HG02798 (cell line): Measurements from ENCODE around the gene FAM219A.
"Not testable (repeated sequence)": the region's sequence is repeated elsewhere in the genome, so short reads cannot be mapped to it uniquely, and the experiment has no call there.

Experiments
- ATAC-seq: cut with Tn5 transposase; IDR thresholded peaks from one replicate; pipeline ENCODE4 v1.9.1; 2021; ENCODE audit warnings: mild to moderate bottlenecking; ENCODE audit not compliant: unreplicated experiment, poor library complexity

The FAM219A gene

DNA sequence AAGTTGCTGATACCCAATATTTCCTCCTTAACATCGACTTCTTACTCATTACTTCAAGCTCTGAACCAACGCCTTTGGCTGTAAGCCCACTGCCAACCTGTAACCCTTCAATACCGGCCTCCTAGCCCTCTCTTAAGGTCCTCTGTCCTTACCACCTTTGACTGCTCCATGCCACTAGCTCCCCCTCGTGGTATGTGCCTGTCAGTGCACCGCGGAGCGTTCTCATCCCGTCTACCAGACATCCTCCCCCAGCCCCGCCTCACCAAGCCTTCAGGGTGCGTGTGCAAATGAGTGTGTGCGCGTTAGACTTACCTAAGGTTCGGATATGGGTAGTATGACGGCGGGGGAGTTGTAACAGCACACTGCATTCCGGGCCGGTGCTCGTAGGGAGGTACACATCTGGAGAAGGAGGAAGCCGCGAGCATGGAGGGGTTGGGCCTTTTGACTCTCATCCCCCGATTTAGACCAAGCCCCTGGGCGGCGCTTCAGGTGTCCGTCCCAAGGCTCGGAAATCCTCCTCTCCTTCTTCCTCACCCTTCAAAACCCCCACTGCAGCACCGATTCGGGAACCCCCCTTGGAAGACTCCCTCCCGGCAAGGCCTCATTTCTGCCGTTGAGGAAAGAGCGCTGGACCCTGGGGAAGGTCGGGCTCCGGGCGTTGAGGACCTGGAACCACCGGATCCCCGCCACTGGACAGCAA, 78.9 kb downstream of the FAM219A start:
- ATAC-seq, result peak; percentile 35

DNA sequence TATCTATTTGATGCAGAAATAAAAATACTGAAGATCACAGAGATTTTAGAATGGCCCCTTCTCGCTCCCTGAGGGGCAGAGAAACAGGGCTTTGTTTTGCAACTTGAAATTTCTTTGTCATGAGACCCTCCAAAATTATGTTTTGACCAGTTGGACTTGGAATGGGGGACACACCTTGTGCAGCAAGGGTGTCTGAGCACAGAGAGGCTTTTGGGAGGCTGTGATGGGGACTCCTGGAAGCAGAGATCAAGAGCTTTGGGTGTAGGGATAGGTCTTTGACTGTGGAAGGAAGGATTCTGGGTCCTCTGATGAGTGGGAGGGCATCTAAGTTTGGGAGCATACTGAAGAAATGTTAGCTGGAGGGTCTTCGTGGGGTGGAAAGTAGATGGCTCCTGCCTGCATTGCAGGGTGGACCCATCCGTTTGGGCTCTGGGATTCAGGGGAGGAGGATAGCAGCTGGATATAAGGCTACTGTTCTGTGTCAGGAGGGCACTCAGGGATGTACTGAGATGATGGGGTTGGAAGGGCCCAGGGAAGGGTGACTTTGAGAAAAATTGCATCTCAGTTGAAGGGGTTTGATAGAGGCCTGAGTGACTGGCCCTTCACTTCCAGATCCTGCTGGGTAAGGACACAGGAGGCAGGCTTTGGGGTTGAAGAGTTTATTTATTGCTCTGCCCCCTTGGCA, 79.9 kb downstream of the FAM219A start:
- ATAC-seq, result no peak

DNA sequence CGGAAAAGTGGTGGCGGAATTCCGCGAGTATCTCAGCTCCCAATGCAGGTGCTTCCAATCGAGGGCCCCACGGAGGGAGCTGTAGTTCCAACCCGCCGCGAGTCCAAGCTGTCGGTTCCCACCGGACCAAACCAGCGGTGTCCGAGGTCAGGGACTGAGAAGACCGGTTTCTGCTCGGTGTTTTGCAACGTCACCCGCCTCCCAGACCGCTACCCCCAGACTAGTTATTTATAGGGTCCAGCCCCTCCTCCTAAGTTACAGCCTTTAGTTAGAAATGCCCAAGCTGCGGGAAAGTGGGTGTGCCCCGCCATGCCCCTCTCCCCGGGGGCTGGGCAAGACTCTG, 81.0 kb downstream of the FAM219A start:
- no peak for ATAC-seq

DNA sequence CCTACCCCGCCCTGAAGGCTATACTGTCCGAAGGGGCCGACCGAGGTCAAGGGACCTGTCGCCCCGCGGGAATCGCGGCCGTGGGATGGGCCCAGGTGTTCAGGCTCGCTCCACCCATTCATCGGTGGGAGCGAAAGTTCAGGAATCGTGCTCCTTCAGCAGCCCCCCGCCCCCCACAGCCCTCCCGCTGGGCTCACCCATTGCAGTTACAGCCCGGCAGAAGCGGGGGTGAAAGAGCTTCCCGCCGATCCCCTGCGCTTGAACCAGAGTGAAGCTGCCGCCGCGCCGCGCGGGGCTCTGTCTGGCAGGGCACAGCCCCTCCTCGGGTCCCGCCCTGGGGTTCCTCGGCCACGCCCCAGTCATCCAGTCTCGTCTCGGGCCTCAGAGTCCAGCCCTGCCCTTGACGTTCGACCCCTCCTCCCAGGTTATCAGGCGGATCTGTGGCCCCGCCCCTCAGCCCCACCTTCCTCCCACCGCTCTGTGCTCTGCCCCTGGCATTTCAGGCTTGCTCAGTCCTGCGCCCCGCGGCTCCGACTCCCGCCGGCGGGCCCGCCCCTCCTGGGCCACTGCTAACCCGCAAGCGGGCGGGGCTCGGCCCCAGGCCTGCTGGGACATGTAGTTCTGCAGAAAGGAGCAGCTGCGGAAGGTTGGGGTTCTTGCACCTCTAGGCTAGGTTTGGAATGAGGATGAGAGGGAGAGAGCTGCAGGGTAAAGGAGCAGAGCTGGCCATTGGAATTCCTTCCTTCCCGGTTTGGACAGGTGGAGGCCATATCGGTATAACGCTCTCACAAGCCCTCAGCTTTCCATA, 81.6 kb downstream of the FAM219A start, which contains the start of gene MYORG:
Gene MYORG, minus strand, starts transcription at position 303 of the 808 bp plus-strand sequence. CDS start 3,955 bp downstream, outside the sequence.
- peak; percentile 89 for ATAC-seq

DNA sequence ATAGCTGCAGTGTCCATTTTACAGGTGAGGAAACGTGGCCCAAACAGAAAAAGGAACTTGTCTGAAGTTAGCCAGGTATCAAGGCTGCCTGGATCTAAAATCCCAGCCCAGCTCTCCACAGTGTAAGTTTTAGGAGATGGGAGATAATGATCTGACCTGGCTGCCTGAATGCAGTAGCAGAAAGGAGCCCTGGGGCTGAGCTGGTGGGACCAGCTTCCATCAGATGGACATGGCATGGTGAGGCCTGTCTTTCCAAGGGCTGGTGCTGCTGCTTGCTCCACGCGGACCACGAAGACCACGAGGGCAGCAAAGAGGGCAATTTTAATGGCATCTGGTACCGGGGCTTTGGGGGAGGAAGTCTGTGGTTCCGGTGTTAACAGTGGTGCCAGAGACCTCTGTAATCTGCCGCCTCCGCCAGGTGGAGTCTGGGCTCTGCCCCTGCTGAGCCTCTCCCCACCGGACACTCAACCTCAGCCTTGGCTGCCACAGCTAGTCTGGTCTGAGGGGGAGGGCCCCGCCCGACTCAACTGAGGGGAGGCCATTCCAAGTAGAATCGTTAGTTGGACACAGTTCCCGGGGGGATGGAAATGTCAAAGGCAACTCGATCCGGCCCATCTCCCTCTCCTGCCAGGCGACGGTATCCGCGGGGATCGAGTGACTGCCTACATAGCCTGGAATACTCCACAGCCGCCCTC, 82.3 kb downstream of the FAM219A start:
- no peak for ATAC-seq

DNA sequence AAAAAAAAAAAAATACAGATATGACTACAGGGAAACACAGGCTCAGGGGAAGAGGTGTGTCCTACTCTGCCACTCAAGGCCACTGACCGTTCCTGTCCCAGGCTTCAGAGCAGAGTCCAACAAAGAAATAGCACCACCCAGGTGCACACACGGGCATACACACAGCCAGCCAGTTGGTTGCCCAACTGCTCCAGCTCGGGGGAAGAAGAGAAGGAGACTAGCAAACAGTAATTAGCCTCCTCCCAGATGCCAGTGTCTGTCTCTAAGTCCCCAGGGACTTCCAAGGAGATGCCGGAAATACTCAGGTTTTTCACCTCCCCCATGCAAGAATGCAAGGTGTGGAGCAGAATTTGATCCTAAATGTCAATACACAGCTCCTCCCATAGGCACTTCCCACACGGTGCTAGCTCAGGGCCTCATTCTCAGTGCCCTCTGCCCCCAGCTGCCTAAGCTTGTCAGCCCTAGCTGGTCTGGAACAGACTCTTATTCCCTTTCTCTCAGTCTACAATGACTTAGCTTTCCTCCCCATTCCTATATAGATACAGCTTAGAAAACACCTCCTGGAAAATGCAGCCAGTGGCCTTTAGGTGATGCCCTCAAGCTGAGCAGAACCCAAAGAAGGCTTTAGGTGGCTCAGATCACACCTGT, 83.3 kb downstream of the FAM219A start:
- ATAC-seq, result no peak

DNA sequence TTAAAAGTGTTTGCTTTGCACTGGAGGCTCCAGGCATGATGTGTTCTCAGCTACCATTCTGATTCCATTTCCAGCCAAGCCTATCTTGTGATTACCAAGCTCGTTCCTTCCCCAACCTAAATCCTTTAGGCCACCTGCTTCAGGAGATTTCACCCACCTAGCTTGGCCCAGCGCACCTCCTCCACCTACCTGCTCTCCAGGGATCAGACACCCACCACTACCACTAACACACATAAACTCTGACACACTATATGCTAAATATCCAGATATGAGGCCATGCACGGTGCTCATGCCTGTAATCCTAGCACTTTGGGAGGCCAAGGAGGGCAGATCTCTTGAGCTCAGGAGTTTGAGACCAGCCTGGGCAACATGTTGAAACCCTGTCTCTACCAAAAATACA, 84.0 kb downstream of the FAM219A start:
- ATAC-seq, result no peak

DNA sequence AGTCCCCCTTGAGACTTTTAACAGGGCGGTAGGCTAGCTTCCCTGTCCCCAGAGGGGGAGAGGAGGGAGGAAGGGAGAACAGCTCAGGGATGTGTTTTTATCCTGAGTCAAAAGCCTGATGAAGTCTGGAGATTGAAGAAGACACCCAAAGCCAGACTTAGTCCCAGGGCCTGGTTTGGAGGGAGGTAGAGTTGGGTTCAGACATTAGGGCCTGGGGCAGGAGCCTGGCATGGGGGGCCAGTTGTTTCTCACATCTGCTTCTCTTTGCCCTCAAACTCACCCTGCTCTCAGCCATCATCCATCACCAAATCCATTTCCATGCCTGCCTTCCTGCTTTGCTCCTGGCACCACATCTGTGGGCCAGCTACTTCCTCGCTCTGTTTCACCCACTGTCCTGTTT, 84.6 kb downstream of the FAM219A start:
- ATAC-seq, result no peak

DNA sequence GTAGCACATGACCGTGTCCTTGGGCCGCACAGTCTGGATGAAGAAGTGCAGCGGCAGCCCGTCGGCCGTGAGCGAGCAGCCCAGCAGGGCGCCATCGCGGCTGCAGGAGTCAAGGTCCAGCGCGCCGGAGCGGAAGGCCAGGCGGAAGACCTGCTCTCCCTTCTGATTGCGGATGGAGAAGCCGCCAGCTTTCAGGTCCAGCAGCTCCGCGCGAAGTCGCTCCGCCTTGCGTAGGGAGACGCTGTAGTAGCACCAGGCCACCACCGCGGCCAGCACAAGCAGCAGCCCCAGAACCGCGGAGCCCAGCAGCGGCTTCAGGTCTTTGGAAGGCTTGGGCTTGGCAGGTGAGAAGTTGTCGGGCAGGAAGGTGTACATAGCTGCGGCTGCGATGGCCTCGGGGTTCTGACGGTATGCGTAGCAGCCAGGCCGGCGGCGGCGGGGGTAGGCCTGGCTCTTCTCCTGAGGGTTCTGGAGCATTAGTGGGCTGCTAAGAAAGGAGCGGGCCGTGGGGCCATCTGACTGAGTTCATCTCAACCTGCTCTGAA, 85.8 kb downstream of the FAM219A start:
- ATAC-seq, result no peak

DNA sequence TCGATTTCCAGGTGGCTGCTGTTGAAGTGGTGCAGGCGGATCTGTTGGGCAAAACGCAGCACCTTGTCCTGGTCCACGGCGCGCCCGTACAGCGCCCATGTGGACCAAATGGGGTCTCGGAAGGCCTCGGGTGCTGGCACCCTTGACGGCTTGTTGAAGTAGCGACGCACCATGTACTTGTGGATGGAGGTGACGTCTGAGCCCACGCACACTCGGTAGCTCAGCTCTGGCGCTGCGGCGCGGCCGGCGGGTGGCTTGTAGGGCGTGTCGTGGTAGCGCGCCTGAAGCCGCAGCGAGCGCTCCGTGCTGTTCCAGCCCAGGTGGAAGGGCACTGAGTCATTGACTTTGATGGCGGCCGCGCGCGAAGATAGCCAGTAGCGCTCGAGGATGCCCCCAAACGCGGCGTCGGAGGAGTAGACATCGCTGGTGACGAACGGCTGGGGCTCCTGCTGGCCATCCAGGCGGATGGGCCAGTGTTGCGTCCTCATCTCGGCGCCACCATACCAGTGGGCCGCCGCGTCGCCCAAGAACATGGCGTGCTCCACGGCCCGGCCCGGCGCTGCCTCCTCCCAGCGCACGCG, 86.4 kb downstream of the FAM219A start:
- ATAC-seq, result no peak

DNA sequence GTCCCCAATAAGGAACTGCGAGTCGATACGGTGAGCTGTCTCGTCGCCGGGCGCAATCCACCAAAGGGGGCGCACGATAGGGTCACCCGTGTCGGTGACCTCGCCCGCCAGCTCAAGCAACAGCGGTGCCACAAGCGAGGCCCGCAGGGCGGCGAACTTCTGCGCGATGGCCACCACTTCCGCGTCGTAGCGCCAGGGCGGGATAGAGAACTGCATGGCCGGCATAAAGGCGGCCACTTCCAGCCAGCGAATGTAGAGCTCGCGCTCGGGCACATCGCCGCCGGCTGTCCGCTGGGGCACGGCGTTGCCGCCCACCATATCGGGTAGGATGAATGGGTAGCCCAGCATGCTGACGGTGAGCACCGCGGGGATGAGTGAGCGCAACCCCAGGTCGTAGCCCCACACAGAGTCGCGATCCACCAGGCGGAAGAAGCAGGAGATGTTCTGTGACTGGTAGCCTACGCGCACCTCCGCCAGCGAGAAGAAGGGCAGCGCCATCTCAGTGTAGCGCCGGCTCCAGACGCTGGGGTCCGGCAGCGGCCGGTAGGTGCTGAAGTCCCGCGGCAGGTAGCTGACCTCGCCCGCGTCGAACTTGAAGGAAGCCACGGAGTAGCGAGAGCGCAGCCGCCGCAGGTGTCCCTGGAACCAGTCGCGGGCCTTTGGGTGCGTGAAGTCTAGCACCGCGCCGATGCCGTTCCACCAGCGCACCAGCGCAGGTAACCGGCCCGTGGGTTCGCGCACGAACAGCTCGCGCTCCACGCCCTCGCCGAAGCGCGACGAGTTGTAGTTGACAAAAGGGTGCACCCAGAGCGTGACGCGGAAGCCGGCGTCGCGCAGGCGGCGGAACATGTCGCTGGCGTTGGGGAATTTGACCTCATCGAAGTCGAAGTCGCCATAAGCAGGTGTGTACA, 87.1 kb downstream of the FAM219A start:
- ATAC-seq, result no peak

DNA sequence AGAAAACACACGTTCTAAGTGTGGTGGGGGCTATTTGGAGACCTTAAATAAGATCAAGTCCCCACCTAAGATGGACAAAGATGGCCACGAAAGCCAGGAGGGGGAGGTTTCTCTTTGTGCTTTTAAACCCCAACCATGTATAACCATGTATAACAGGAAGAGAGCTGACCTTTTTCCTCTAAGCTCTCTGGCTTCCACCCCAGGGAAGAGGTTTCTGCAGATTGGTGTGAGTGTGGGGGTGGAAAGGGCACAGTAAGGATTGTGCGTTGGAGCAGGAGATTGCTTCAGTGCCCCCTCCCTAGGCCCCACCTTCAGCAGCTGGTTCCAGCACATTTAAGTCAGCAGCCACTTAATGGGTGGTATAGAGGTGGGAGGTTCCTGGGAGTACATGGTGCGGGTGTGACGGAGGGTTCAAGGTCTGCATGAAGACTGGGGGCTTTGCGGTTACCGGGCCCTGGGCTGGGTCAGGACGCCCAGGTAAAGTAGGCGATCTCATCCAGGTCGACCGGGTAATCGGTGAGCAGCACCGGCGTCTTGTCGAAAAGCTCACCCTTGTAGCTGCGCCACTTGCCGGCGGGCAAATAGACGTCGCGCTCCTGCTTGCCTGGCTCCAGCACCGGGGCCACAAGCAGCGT, 87.9 kb downstream of the FAM219A start:
- no peak for ATAC-seq

DNA sequence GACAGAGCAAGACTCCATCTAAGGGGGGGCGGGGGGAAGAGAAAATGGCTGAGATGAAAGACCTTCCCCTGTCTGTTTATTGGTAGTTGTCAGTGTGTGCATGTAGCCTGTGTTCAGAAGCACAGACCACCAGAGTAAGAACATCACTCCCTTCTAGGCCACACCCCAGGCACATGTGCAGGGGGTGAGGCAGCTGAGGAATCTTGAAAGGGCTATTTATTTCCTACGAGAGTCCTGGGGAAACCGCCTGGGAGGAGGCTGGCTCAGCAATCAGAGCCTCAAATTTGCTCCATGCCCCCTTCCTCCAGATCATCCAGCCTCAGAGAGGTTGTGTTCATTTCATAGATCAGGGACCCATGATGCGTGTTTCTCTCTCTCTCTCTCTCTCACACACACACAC, 88.7 kb downstream of the FAM219A start:
- no peak for ATAC-seq

DNA sequence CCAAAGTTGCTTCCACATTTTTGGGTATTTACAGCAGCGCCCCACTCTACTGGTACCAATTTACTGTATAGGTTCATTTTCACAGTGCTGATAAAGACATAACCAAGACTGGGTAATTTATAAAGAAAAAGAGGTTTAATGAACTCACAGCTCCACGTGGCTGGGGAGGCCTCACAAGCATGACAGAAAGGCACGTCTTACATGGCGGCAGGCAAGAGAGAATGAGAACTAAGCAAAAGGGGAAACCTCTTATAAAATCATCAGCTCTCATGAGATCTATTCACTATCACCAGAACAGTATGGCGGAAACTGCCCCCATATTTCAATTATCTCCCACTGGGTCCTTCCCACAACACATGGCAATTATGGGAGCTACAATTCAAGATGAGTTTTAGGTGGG, 89.6 kb downstream of the FAM219A start:
- not testable (repeated sequence) for ATAC-seq

DNA sequence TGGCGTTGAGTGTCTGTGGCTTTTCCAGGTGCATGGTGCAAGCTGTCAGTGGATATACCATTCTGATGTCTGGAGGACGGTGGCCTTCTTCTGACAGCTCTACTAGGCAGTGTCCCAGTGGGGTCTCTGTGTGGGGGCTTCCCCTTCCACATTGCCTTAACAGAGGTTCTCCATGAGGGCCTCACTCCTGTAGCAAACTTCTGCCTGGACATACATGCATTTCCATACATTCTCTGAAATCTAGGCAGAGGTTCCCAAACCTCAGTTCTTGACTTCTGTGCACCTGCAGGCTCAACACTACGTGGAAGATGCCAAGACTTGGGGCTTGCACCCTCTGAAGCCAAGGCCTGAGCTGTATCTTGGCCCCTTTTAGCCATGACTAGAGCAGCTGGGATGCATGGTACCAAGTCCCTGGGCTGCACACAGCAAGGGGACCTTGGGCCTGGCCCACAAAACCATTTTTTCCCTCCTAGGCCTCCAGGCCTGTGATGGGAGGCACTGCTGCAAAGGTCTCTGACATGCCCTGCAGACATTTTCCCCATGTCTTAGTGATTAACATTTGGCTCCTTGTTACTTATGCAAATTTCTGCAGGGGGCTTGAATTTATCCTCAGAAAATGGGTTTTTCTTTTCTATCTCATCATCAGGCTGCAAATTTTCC, 90.5 kb downstream of the FAM219A start:
- ATAC-seq, result not testable (repeated sequence)

DNA sequence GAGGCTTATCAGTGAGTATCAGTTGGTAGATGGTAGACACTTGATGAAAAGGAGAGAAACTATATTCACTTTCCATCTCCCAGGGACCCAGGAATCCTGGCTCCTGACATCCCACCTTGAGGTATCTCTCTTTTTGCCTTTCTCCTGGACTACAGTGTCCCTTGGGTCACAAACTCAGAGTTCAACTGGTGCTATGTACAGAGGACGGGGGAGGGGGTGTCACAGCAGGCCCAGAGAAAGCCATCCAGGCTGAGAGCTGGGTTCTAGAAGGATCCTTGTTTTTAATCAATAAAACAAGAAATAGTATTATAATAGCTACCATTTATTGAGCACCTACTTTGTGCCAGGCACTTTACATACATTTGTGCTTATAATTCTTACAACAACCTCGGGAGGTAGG, 92.0 kb downstream of the FAM219A start:
- no peak for ATAC-seq

DNA sequence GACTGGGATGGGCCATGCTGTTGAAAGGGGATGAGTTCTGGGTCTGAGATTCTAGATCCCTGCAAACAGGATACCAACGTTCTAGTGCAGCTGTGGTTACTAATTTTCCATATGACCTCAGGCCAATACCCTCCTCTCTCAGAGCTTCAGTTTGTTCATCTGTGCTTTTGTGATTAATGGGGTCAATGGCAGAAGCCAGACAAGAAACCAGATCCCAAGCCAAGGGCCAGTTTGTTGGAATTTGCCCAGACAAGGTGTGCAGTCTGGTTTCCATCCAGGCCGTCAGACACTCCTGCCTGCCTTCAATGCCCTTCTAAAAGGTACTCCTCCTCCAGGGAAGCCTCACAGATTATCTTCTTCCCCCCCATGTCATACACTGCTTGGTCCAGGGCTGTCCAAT, 93.1 kb downstream of the FAM219A start:
- ATAC-seq, result no peak
